HEK293 (cell line): ENCODE results near the gene MYL10.

Source experiments
- CTCF ChIA-PET: fragments of 350-600 bp; formaldehyde crosslinking; extraction: SDS; loops from one replicate; lab custom pipeline; 2021; ENCODE audit warnings: antibody characterized with exemption; lab: Yijun Ruan, JAX
- POLR2A ChIA-PET: fragments of 300-600 bp; formaldehyde crosslinking; extraction: SDS; loops from one replicate; lab custom pipeline; 2020; ENCODE audit warnings: antibody characterized with exemption, inconsistent platforms; lab: Yijun Ruan, JAX
- H3K27ac ChIP-seq: fragments of 200-500 bp; sonication (Bioruptor generic); 2 replicates; pipeline ENCODE4 v1.5.1; 2014; ENCODE audit warnings: low read depth, low read length, control low read depth, inconsistent platforms; ENCODE audit errors: extremely low read depth
- H3K36me3 ChIP-seq, 2 experiments: fragments of 200-500 bp in 1 of 2; sonication (Bioruptor generic) in 1 of 2; 1 replicate in 1 of 2; 2 replicates in 1 of 2; pipeline ENCODE4 v1.5.1; 2014 to 2017; ENCODE audit warnings: inconsistent platforms in 2 of 2, low read length in 2 of 2; ENCODE audit not compliant: control insufficient read depth in 2 of 2, insufficient read depth in 1 of 2
- H3K4me1 ChIP-seq: fragments of 200-500 bp; sonication (Bioruptor generic); 2 replicates; pipeline ENCODE4 v1.5.1; 2014; ENCODE audit warnings: mild to moderate bottlenecking, low read length, inconsistent platforms; ENCODE audit not compliant: control insufficient read depth, insufficient read depth
- H3K4me3 ChIP-seq: 2 replicates; pipeline ENCODE4 v1.5.1; 2011; ENCODE audit warnings: low read depth, mild to moderate bottlenecking, control low read depth, low read length, moderate library complexity
- H3K9me3 ChIP-seq: fragments of 200-500 bp; sonication (Bioruptor generic); 2 replicates; pipeline ENCODE4 v1.5.1; 2014; ENCODE audit warnings: low read depth, low read length, inconsistent platforms; ENCODE audit not compliant: control insufficient read depth, insufficient read depth
- ATF2 ChIP-seq: fragments of 450-650 bp; formaldehyde crosslinking; IDR thresholded peaks from 2 replicates; pipeline ENCODE4 v1.5.1; 2016; ENCODE audit warnings: missing biosample characterization, missing genetic modification characterization, low read depth
- FEZF1 ChIP-seq: fragments of 450-650 bp; formaldehyde crosslinking; IDR thresholded peaks from 2 replicates; pipeline ENCODE4 v1.5.1; 2016; ENCODE audit warnings: missing biosample characterization, missing genetic modification characterization
- GLIS1 ChIP-seq: fragments of 450-650 bp; formaldehyde crosslinking; IDR thresholded peaks from 2 replicates; pipeline ENCODE4 v1.5.1; 2016; ENCODE audit warnings: missing biosample characterization, missing genetic modification characterization
- PRDM1 ChIP-seq: fragments of 450-650 bp; formaldehyde crosslinking; IDR thresholded peaks from 2 replicates; pipeline ENCODE4; 2016; ENCODE audit warnings: missing biosample characterization, missing genetic modification characterization
- SCRT1 ChIP-seq: fragments of 450-650 bp; formaldehyde crosslinking; IDR thresholded peaks from 2 replicates; pipeline ENCODE4 v1.5.1; 2016; ENCODE audit warnings: missing biosample characterization, missing genetic modification characterization, borderline replicate concordance
- ZBTB44 ChIP-seq: fragments of 450-650 bp; IDR thresholded peaks from 2 replicates; pipeline ENCODE4 v1.5.1; 2018; ENCODE audit warnings: missing biosample characterization, mild to moderate bottlenecking, missing genetic modification characterization
- ZBTB6 ChIP-seq: fragments of 450-650 bp; formaldehyde crosslinking; IDR thresholded peaks from 2 replicates; pipeline ENCODE4 v1.5.1; 2017; ENCODE audit warnings: missing biosample characterization, missing genetic modification characterization
- ZIC2 ChIP-seq: fragments of 450-650 bp; formaldehyde crosslinking; IDR thresholded peaks from 2 replicates; pipeline ENCODE4 v1.5.1; 2016; ENCODE audit warnings: missing biosample characterization, missing genetic modification characterization
- ZNF2 ChIP-seq: fragments of 450-650 bp; formaldehyde crosslinking; IDR thresholded peaks from 2 replicates; pipeline ENCODE4 v1.5.1; 2016; ENCODE audit warnings: missing biosample characterization, missing genetic modification characterization
- ZNF202 ChIP-seq: fragments of 450-650 bp; formaldehyde crosslinking; IDR thresholded peaks from 2 replicates; pipeline ENCODE4 v1.5.1; 2016; ENCODE audit warnings: missing biosample characterization, missing genetic modification characterization, borderline replicate concordance
- ZNF280D ChIP-seq: fragments of 450-650 bp; formaldehyde crosslinking; IDR thresholded peaks from 2 replicates; pipeline ENCODE4 v1.5.1; 2016; ENCODE audit warnings: missing biosample characterization, missing genetic modification characterization
- ZNF335 ChIP-seq: fragments of 450-650 bp; formaldehyde crosslinking; conservative IDR thresholded peaks from 2 replicates; pipeline ENCODE4 v1.5.1; 2016; ENCODE audit warnings: missing biosample characterization, missing genetic modification characterization
- ZNF404 ChIP-seq: fragments of 450-650 bp; formaldehyde crosslinking; IDR thresholded peaks from 2 replicates; pipeline ENCODE4 v1.5.1; 2017; ENCODE audit warnings: missing biosample characterization, missing genetic modification characterization
- ZNF449 ChIP-seq: fragments of 450-650 bp; formaldehyde crosslinking; IDR thresholded peaks from 2 replicates; pipeline ENCODE4 v1.5.1; 2017; ENCODE audit warnings: missing biosample characterization, mild to moderate bottlenecking, missing genetic modification characterization, moderate library complexity
- ZNF558 ChIP-seq: fragments of 450-650 bp; formaldehyde crosslinking; IDR thresholded peaks from 2 replicates; pipeline ENCODE4 v1.5.1; 2016; ENCODE audit warnings: missing biosample characterization, missing genetic modification characterization
- ZNF585B ChIP-seq: fragments of 450-650 bp; formaldehyde crosslinking; IDR thresholded peaks from 2 replicates; pipeline ENCODE4 v1.5.1; 2016; ENCODE audit warnings: missing biosample characterization, missing genetic modification characterization
- ZSCAN23 ChIP-seq: fragments of 450-650 bp; formaldehyde crosslinking; IDR thresholded peaks from 2 replicates; pipeline ENCODE4 v1.5.1; 2016; ENCODE audit warnings: missing biosample characterization, missing genetic modification characterization

MYL10 gene

GRCh38 chr7:101673951-101674350, 44.9 kb upstream of the MYL10 start (continued):
- no peak for TF ChIP-seq ZNF280D (tag by site-specific recombination)
- no peak for TF ChIP-seq ZNF2 (tag by site-specific recombination)

- TF ChIP-seq ZNF585B (no peak), PRDM1 (tag by site-specific recombination) (no peak), GLIS1 (tag by site-specific recombination) (no peak), ZNF335 (tag by site-specific recombination) (no peak), ZBTB6 (tag by site-specific recombination) (no peak), ZNF404 (tag by site-specific recombination) (no peak)
- Histone ChIP-seq H3K9me3 (no peaks in the 10 kb centered on the region), H3K27ac (no peak overlapping the region), H3K36me3 (no peaks in the 10 kb centered on the region), H3K4me1 (no peaks in the 10 kb centered on the region), H3K4me3 (no peak overlapping the region)
- ChIA-PET POLR2A (no interaction called here), CTCF (no interaction called here)
These were observed 44.2 kb upstream of the MYL10 start for GRCh38 chr7:101673315-101673714.

GRCh38 chr7:101671371-101672356, 42.6 kb upstream of the MYL10 start:
- H3K4me3 ChIP-seq: no peak overlapping the region
- no peaks in the 10 kb centered on the region for H3K9me3 ChIP-seq
- H3K4me1 ChIP-seq: no peaks in the 10 kb centered on the region
- H3K36me3 ChIP-seq: no peaks in the 10 kb centered on the region
- POLR2A ChIA-PET: interaction anchor here (0.6 kb wide), 1 partner anchor 226 kb away, joined by 5 read pairs; no protein-coding TSS in a partner anchor
- TF ChIP-seq GLIS1 (tag by site-specific recombination) (peak; percentile 96), FEZF1 (no peak), ZSCAN23 (tag by site-specific recombination) (no peak), ZIC2 (peak; percentile 88), ZNF558 (tag by site-specific recombination) (peak; percentile 25; the same call in 1 of the 2 replicates)
- TF ChIP-seq, all 188 proteins: peak for 3
- CTCF ChIA-PET: interaction anchor here (0.6 to 1.4 kb wide), 3 partner anchors 10 to 117 kb away, joined by 3 to 4 read pairs (median 3); no protein-coding TSS in a partner anchor
- no peak overlapping the region for H3K27ac ChIP-seq

GRCh38 chr7:101669307-101669706, 40.2 kb upstream of the MYL10 start:
- H3K4me1 ChIP-seq: no peaks in the 10 kb centered on the region
- CTCF ChIA-PET: interaction anchor here (0.6 to 0.7 kb wide), 3 partner anchors 16 to 592 kb away, joined by 3 to 5 read pairs (median 4); no protein-coding TSS in a partner anchor
- TF ChIP-seq ATF2 (tag by site-specific recombination) (no peak), ZNF202 (tag by site-specific recombination) (no peak), ZNF449 (no peak), ZBTB44 (tag by site-specific recombination) (no peak), SCRT1 (tag by site-specific recombination) (no peak)

More at GRCh38 chr7:101669307-101669706, 40.2 kb upstream of the MYL10 start:
- H3K9me3 ChIP-seq: no peaks in the 10 kb centered on the region
- no peaks in the 10 kb centered on the region for H3K36me3 ChIP-seq
- no peak overlapping the region for H3K4me3 ChIP-seq
- no peak overlapping the region for H3K27ac ChIP-seq
- POLR2A ChIA-PET: no interaction called here
